OCI-LY7 (cell line): ENCODE measurements around the gene HES7. TPM values are rescaled to one million over a fixed set of nuclear protein-coding genes. Genes with fewer than 3 reads are reported as not detected.

Source experiments
- BruUV-seq: library from RNA; stranded (reverse); fragments of 400-500 nt; replicated peaks from 2 replicates; lab custom pipeline; 2021; lab: Mats Ljungman, UMichigan
- CTCF ChIA-PET: fragments of 300-600 bp; sonication (Branson Sonifier 250); formaldehyde crosslinking; loops from one replicate; lab custom pipeline; 2022; ENCODE audit warnings: antibody characterized with exemption; ENCODE audit not compliant: unreplicated experiment; lab: Charles Lee
- POLR2A ChIA-PET: fragments of 300-600 bp; sonication (Branson Sonifier 250); formaldehyde crosslinking; loops from one replicate; lab custom pipeline; 2022; ENCODE audit warnings: antibody characterized with exemption; lab: Charles Lee
- DNase-seq: peaks from one replicate; pipeline ENCODE4 v3.0.0-alpha.2; 2015; ENCODE audit warnings: low spot score
- H2AFZ ChIP-seq: fragments of 200-600 bp; sonication (generic), shearing (Covaris generic); 2 replicates; pipeline ENCODE4 v1.6.1; 2014; ENCODE audit warnings: mild to moderate bottlenecking, antibody characterized with exemption, low read length, moderate library complexity
- H3K27ac ChIP-seq: fragments of 200-600 bp; sonication (generic); 2 replicates; pipeline ENCODE4 v1.5.1; 2014; ENCODE audit warnings: mixed run types, low read depth, mild to moderate bottlenecking, moderate library complexity, low read length, inconsistent platforms; ENCODE audit not compliant: poor library complexity, severe bottlenecking
- H3K36me3 ChIP-seq: fragments of 200-600 bp; sonication (generic); 2 replicates; pipeline ENCODE4 v1.6.1; 2014; ENCODE audit warnings: mild to moderate bottlenecking, antibody characterized with exemption, low read length, moderate library complexity, mixed read lengths; ENCODE audit not compliant: insufficient read depth
- H3K4me1 ChIP-seq: fragments of 200-600 bp; sonication (generic); 2 replicates; pipeline ENCODE4 v1.5.1; 2014; ENCODE audit warnings: mild to moderate bottlenecking, low read length; ENCODE audit not compliant: insufficient read depth, poor library complexity, severe bottlenecking
- H3K4me2 ChIP-seq: fragments of 200-600 bp; sonication (generic); 2 replicates; pipeline ENCODE4 v1.6.1; 2014; ENCODE audit warnings: mild to moderate bottlenecking, low read length
- H3K4me3 ChIP-seq: fragments of 200-600 bp; sonication (generic); 2 replicates; pipeline ENCODE4 v1.5.1; 2014; ENCODE audit warnings: mild to moderate bottlenecking, low read depth, low read length; ENCODE audit not compliant: poor library complexity, severe bottlenecking
- H3K79me2 ChIP-seq: fragments of 200-600 bp; sonication (generic); 2 replicates; pipeline ENCODE4 v1.6.1; 2016; ENCODE audit warnings: low read depth, mild to moderate bottlenecking, low read length, moderate library complexity, mixed read lengths; ENCODE audit not compliant: insufficient read depth
- H3K9me2 ChIP-seq: fragments of 200-600 bp; sonication (generic); 2 replicates; pipeline ENCODE4 v1.6.1; 2016; ENCODE audit warnings: mild to moderate bottlenecking, low read length, mixed read lengths; ENCODE audit not compliant: insufficient read depth
- H3K9me3 ChIP-seq: fragments of 200-600 bp; sonication (generic); 2 replicates; pipeline ENCODE4 v1.6.1; 2014; ENCODE audit warnings: mild to moderate bottlenecking, mixed run types, low read length, mixed read lengths
- H4K20me1 ChIP-seq: fragments of 200-600 bp; sonication (generic); 2 replicates; pipeline ENCODE4 v1.6.1; 2014; ENCODE audit warnings: mild to moderate bottlenecking, antibody characterized with exemption, low read length, moderate library complexity, mixed read lengths; ENCODE audit not compliant: insufficient read depth
- CTCF ChIP-seq: fragments of 200-600 bp; sonication (generic); conservative IDR thresholded peaks from 2 replicates; pipeline ENCODE4 v1.5.1; 2014; ENCODE audit warnings: mild to moderate bottlenecking, antibody characterized with exemption, low read length, moderate library complexity, mixed read lengths
- EZH2phosphoT487 ChIP-seq: fragments of 200-600 bp; sonication (generic); IDR thresholded peaks from 2 replicates; pipeline ENCODE4 v1.6.1; 2018; ENCODE audit warnings: low read depth, borderline replicate concordance, mild to moderate bottlenecking, mixed run types, antibody characterized with exemption, low read length, moderate library complexity, mixed read lengths
- intact Hi-C: fragments of 100-400 bp; cut with micrococcal nuclease; formaldehyde crosslinking; loops from one replicate; pipeline ENCODE4 v1.10.0; 2022; ENCODE audit not compliant: unreplicated experiment
- total RNA-seq, 2 experiments: library from RNA; depleted of rRNA in 1 of 2; stranded (reverse); fragments of >200 nt in 1 of 2; shearing (Covaris generic) in 1 of 2; gene quantifications; 2 replicates each; pipeline ENCODE4 v1.2.3, GENCODE V29; 2014 to 2022

HES7 gene
- total RNA-seq, 2 experiments from 2014 or later = 0.44 to 5.8 TPM

GRCh38 chr17:8142158-8142886 is 18.4 kb upstream of the HES7 start:
- DNase-seq = no peak
- H3K4me1 ChIP-seq = peaks cover 16% of the 10 kb centered on the region
- ChIA-PET CTCF (no interaction called here), POLR2A (no interaction called here)
- TF ChIP-seq CTCF = no peak
- H4K20me1 ChIP-seq = no peaks in the 10 kb centered on the region
- no peaks in the 10 kb centered on the region for H3K9me3 ChIP-seq
- no peak overlapping the region for H3K4me3 ChIP-seq
- no peaks in the 10 kb centered on the region for H3K9me2 ChIP-seq
- no TSS peak for BruUV-seq
- no peak overlapping the region for H3K27ac ChIP-seq
- no peak overlapping the region for H2AFZ ChIP-seq
- H3K79me2 ChIP-seq = no peaks in the 10 kb centered on the region
- no peak overlapping the region for H3K4me2 ChIP-seq
- intact Hi-C loops = no loop called here
- H3K36me3 ChIP-seq = peaks cover 59% of the 10 kb centered on the region

- Histone ChIP-seq H3K4me2 (no peak overlapping the region), H3K27ac (no peak overlapping the region), H3K9me2 (no peaks in the 10 kb centered on the region), H4K20me1 (no peaks in the 10 kb centered on the region), H3K36me3 (peaks cover 54% of the 10 kb centered on the region), H3K4me1 (peaks cover 18% of the 10 kb centered on the region), H2AFZ (no peak overlapping the region), H3K79me2 (no peaks in the 10 kb centered on the region), H3K4me3 (no peak overlapping the region), H3K9me3 (no peaks in the 10 kb centered on the region)
- no peak for DNase-seq
- POLR2A ChIA-PET = interaction anchor here (0.8 to 1.4 kb wide), 2 partner anchors 9 kb away, joined by 3 to 4 read pairs; no protein-coding TSS in a partner anchor
- BruUV-seq = no TSS peak
- TF ChIP-seq CTCF = no peak
- no peak for TF ChIP-seq EZH2phosphoT487
- CTCF ChIA-PET = no interaction called here
- intact Hi-C loops = no loop called here
Measured at GRCh38 chr17:8141741-8142140, 17.8 kb upstream of the HES7 start.

GRCh38 chr17:8141045-8141444 is 17.1 kb upstream of the HES7 start:
- POLR2A ChIA-PET = interaction anchor here (0.8 to 1.4 kb wide), 2 partner anchors 9 to 10 kb away, joined by 3 to 4 read pairs; no protein-coding TSS in a partner anchor

More at GRCh38 chr17:8141045-8141444, 17.1 kb upstream of the HES7 start:
- Histone ChIP-seq H3K36me3 (peaks cover 47% of the 10 kb centered on the region), H3K4me2 (no peak overlapping the region), H4K20me1 (no peaks in the 10 kb centered on the region), H3K9me3 (no peaks in the 10 kb centered on the region), H3K9me2 (no peaks in the 10 kb centered on the region), H3K27ac (no peak overlapping the region), H3K79me2 (no peaks in the 10 kb centered on the region), H3K4me3 (no peak overlapping the region), H2AFZ (no peak overlapping the region), H3K4me1 (peaks cover 18% of the 10 kb centered on the region)
- intact Hi-C loops = no loop called here
- CTCF ChIA-PET = no interaction called here
- no peak for DNase-seq
- BruUV-seq = no TSS peak
- TF ChIP-seq CTCF = no peak
- TF ChIP-seq EZH2phosphoT487 = no peak
